Measurements from ENCODE around the gene C12orf42.

The C12orf42 gene

DNA sequence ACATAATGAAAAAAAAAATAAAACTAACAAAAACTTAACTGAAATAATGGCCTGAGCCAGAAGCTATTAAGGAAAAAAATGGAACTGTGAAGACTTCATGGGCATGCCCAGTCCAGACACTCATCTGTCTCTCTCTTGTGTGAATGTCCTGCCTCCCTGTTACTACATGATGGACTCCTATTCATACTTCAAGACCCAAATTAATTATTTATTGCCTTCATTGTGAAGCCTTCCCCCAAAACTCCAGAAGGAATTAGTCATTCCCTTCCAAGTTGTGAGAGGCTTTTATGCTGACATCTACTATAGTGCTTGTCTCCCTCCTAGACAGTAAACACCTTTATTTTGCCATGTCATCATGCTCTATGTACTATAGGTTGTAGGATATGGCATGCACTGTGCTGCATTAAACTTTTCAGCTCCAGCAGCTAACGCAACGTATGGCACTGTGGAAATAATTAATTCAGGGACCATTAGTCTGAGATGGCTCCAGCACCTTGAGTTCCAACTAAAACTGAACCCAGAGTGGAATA, 25.0 kb upstream of the C12orf42 start:
- Histone ChIP-seq H3K27me3 (ENCODE audit: insufficient read depth, poor library complexity, severe bottlenecking) (no peaks in the 10 kb centered on the region), H3K36me3 (ENCODE audit: low read depth) (no peaks in the 10 kb centered on the region), H3K4me3 (ENCODE audit: severe bottlenecking) (no peak overlapping the region), H3K4me1 (ENCODE audit: insufficient read depth, poor library complexity, severe bottlenecking) (no peaks in the 10 kb centered on the region), H3K9me3 (ENCODE audit: severe bottlenecking) (no peaks in the 10 kb centered on the region), H3K27ac (ENCODE audit: poor library complexity, severe bottlenecking) (no peak overlapping the region)
- ATAC-seq (ENCODE audit: low read depth) (no peak), DNase-seq (ENCODE audit: low spot score) (no peak)
- TF ChIP-seq, protein P1, sequence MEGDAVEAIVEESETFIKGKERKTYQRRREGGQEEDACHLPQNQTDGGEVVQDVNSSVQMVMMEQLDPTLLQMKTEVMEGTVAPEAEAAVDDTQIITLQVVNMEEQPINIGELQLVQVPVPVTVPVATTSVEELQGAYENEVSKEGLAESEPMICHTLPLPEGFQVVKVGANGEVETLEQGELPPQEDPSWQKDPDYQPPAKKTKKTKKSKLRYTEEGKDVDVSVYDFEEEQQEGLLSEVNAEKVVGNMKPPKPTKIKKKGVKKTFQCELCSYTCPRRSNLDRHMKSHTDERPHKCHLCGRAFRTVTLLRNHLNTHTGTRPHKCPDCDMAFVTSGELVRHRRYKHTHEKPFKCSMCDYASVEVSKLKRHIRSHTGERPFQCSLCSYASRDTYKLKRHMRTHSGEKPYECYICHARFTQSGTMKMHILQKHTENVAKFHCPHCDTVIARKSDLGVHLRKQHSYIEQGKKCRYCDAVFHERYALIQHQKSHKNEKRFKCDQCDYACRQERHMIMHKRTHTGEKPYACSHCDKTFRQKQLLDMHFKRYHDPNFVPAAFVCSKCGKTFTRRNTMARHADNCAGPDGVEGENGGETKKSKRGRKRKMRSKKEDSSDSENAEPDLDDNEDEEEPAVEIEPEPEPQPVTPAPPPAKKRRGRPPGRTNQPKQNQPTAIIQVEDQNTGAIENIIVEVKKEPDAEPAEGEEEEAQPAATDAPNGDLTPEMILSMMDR (IDR thresholded peaks at IDR 0.05; ENCODE audit: poor library complexity, severe bottlenecking): no peak

DNA sequence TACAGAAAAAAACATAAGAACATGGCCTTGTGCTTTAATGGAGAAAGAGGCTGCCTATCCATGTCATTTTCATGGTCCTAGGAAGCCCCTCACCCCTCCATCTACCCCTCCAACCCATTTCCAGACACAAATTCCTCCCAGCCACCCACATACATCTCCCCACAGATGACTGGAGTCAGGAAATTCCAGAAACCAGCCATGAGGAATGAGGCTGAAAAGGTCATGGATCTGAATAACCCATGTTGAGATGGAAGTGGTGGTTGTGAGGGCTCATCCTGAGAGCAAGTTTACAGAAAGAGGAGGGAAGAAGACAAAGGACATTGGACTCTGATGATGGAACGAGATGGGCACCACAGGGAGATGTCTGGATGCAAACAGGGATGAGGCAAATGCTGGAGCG, 23.9 kb upstream of the C12orf42 start:
- no peak overlapping the region for H3K27ac ChIP-seq (ENCODE audit: poor library complexity, severe bottlenecking)
- no peak overlapping the region for H3K4me3 ChIP-seq (ENCODE audit: severe bottlenecking)
- H3K4me1 ChIP-seq (ENCODE audit: insufficient read depth, poor library complexity, severe bottlenecking): no peaks in the 10 kb centered on the region
- H3K27me3 ChIP-seq (ENCODE audit: insufficient read depth, poor library complexity, severe bottlenecking): no peaks in the 10 kb centered on the region
- no peaks in the 10 kb centered on the region for H3K9me3 ChIP-seq (ENCODE audit: severe bottlenecking)
- DNase-seq (ENCODE audit: low spot score) (no peak), ATAC-seq (ENCODE audit: low read depth) (no peak)
- H3K36me3 ChIP-seq (ENCODE audit: low read depth): no peaks in the 10 kb centered on the region
- TF ChIP-seq, protein P1 (IDR thresholded peaks at IDR 0.05; ENCODE audit: poor library complexity, severe bottlenecking): no peak

DNA sequence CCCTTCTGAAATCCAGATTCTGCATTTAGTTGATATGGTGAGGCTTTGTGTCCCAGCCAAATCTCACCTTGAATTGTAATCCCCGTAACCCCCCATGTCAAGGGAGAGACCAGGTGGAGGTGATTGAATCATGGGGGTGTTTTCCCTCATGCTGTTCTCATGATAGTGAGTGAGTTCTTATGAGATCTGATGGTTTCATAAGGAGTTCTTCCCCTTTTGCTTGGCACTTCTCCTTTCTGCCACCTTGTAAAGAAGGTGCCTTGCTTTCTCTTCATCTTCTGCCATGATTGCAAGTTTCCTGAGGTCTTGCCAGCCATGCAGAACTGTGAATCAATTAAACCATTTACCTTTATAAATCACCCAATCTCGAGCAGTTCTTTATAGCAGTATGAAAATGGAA, 23.1 kb upstream of the C12orf42 start:
- no peak overlapping the region for H3K27ac ChIP-seq (ENCODE audit: poor library complexity, severe bottlenecking)
- TF ChIP-seq, protein P1 (IDR thresholded peaks at IDR 0.05; ENCODE audit: poor library complexity, severe bottlenecking): no peak
- H3K9me3 ChIP-seq (ENCODE audit: severe bottlenecking): no peaks in the 10 kb centered on the region
- H3K36me3 ChIP-seq (ENCODE audit: low read depth): no peaks in the 10 kb centered on the region
- H3K27me3 ChIP-seq (ENCODE audit: insufficient read depth, poor library complexity, severe bottlenecking): no peaks in the 10 kb centered on the region
- no peak for ATAC-seq (ENCODE audit: low read depth)
- no peak for DNase-seq (ENCODE audit: low spot score)
- no peaks in the 10 kb centered on the region for H3K4me1 ChIP-seq (ENCODE audit: insufficient read depth, poor library complexity, severe bottlenecking)
- no peak overlapping the region for H3K4me3 ChIP-seq (ENCODE audit: severe bottlenecking)

DNA sequence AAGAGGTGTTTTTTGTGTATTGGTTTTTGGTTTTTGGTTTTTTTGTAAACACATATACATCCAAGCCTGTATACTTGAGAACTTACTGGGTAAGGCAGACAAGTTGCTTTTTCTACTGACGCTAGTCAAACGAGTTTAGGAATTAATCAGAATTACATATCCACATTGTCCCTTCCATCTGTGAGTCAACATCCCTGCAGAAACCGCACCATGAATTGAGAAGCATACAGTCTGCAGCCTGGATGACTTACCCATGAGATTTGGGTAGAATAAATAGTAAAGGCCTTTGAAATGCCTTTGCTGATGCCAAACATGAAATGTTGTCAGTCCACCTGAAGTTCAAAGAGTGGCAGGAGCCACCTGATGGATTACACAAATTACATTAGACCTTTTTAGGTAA, 21.4 kb upstream of the C12orf42 start:
- no peak for ATAC-seq (ENCODE audit: low read depth)
- H3K27ac ChIP-seq (ENCODE audit: poor library complexity, severe bottlenecking): no peak overlapping the region
- TF ChIP-seq, protein P1 (IDR thresholded peaks at IDR 0.05; ENCODE audit: poor library complexity, severe bottlenecking): no peak
- no peaks in the 10 kb centered on the region for H3K27me3 ChIP-seq (ENCODE audit: insufficient read depth, poor library complexity, severe bottlenecking)
- H3K4me1 ChIP-seq (ENCODE audit: insufficient read depth, poor library complexity, severe bottlenecking): no peaks in the 10 kb centered on the region
- no peak for DNase-seq (ENCODE audit: low spot score)
- no peaks in the 10 kb centered on the region for H3K36me3 ChIP-seq (ENCODE audit: low read depth)
- H3K9me3 ChIP-seq (ENCODE audit: severe bottlenecking): no peaks in the 10 kb centered on the region
- no peak overlapping the region for H3K4me3 ChIP-seq (ENCODE audit: severe bottlenecking)

DNA sequence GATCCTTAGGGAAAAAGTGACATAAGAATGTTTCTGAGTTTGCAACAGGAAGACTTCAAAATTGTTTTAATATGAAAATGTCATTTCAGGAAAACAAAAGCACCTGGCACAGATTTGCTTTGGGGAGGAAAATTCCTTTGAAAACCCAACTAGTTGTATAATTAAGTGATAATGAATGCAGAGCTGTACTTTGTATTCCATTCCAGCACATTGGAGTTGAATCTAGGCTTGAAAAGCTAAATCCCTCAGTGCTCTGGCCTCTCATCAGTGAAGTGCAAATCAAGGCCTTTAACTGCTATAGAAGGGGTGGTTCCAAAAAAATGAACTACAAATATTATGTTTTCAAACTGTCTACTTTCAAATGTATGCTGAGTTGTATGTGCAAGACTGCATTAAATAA, 19.6 kb upstream of the C12orf42 start:
- no peak for DNase-seq (ENCODE audit: low spot score)
- no peak for ATAC-seq (ENCODE audit: low read depth)

More for the DNA sequence above, 19.6 kb upstream of the C12orf42 start:
- Histone ChIP-seq H3K9me3 (ENCODE audit: severe bottlenecking) (no peaks in the 10 kb centered on the region), H3K27me3 (ENCODE audit: insufficient read depth, poor library complexity, severe bottlenecking) (no peaks in the 10 kb centered on the region), H3K4me1 (ENCODE audit: insufficient read depth, poor library complexity, severe bottlenecking) (no peaks in the 10 kb centered on the region), H3K36me3 (ENCODE audit: low read depth) (no peaks in the 10 kb centered on the region), H3K27ac (ENCODE audit: poor library complexity, severe bottlenecking) (no peak overlapping the region), H3K4me3 (ENCODE audit: severe bottlenecking) (no peak overlapping the region)
- TF ChIP-seq, protein P1 (IDR thresholded peaks at IDR 0.05; ENCODE audit: poor library complexity, severe bottlenecking): no peak

All from RWPE2 (cell line).